ENCODE data around the gene AGAP1. TPM values are rescaled to one million over a fixed set of nuclear protein-coding genes. Genes with fewer than 3 reads are reported as not detected.
"Not testable (repeated sequence)": the region's sequence is repeated elsewhere in the genome, so short reads cannot be mapped to it uniquely, and the experiment has no call there.

The AGAP1 gene
- total and polyA plus RNA-seq, 2 donors = 1.7 to 3.0 TPM

DNA sequence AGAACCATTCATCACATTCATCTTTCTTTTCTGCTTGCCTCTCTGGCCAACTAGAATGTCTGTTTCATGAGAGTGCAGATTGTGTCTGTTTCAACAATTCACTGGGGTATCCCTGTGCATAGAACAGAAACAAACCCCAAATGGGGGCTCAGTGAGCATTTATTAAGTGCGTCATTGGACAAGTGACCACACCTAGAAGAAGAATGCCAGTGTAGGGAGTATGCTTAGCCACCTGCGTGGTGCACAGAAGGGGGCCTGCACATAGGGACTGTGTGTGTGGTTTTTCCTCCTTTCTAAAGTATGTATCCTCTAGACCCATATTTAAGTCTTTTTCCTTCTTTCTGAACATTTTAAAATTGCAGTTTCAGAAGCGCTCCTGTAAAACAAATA is 255.9 kb downstream of the AGAP1 start:
- 94% methylated on average over 3 of the region's 3 CpGs for WGBS
- H3K36me3 ChIP-seq (ENCODE audit: control insufficient read depth in 2 of 2, insufficient read depth in 2 of 2, low read length in 1 of 2) = no peaks in the 10 kb centered on the region

DNA sequence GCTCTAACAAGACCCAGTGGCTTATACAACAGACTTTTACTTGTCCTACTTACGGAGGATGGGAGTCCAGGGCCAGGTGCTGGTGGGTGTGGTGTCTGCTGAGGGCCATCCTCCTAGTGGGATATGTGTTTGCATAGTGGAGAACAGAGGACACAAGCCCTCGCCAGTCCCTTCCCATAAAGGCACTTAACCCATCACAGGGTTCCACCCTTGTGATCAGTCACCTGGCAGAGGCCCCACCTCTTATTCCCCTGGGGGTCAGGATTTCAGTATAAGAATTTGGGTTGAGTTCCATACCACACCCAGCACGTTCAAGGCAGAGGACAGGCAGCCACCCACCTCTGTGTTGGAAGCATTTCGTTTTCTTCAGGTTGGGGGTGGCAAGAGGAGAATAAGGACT is 259.0 kb downstream of the AGAP1 start:
- Histone ChIP-seq H3K4me1 (ENCODE audit: control insufficient read depth in 2 of 2, insufficient read depth in 2 of 2, low read length in 2 of 2) (no peaks in the 10 kb centered on the region), H3K27me3 (ENCODE audit: control insufficient read depth in 2 of 2, insufficient read depth in 1 of 2, low read length in 1 of 2) (no peaks in the 10 kb centered on the region), H3K9me3 (ENCODE audit: control insufficient read depth in 2 of 2, insufficient read depth in 1 of 2, low read length in 1 of 2) (no peaks in the 10 kb centered on the region), H3K36me3 (ENCODE audit: control insufficient read depth in 2 of 2, insufficient read depth in 2 of 2, low read length in 1 of 2) (no peaks in the 10 kb centered on the region), H3K4me3 (ENCODE audit: low read length in 2 of 2) (no peak overlapping the region), H3K27ac (ENCODE audit: low read depth in 1 of 2, low read length in 1 of 2) (no peak overlapping the region)
- 90% methylated on average over 4 of the region's 4 CpGs for WGBS
- DNase-seq (ENCODE audit: low read depth in 6 of 9, low spot score in 9 of 9) = no peak

More for the DNA sequence above, 255.9 kb downstream of the AGAP1 start:
- Histone ChIP-seq H3K27ac (ENCODE audit: low read depth in 1 of 2, low read length in 1 of 2) (no peak overlapping the region), H3K4me3 (ENCODE audit: low read length in 2 of 2) (no peak overlapping the region), H3K27me3 (ENCODE audit: control insufficient read depth in 2 of 2, insufficient read depth in 1 of 2, low read length in 1 of 2) (no peaks in the 10 kb centered on the region), H3K9me3 (ENCODE audit: control insufficient read depth in 2 of 2, insufficient read depth in 1 of 2, low read length in 1 of 2) (no peaks in the 10 kb centered on the region), H3K4me1 (ENCODE audit: control insufficient read depth in 2 of 2, insufficient read depth in 2 of 2, low read length in 2 of 2) (no peaks in the 10 kb centered on the region)
- no peak for DNase-seq (ENCODE audit: low read depth in 6 of 9, low spot score in 9 of 9)

DNA sequence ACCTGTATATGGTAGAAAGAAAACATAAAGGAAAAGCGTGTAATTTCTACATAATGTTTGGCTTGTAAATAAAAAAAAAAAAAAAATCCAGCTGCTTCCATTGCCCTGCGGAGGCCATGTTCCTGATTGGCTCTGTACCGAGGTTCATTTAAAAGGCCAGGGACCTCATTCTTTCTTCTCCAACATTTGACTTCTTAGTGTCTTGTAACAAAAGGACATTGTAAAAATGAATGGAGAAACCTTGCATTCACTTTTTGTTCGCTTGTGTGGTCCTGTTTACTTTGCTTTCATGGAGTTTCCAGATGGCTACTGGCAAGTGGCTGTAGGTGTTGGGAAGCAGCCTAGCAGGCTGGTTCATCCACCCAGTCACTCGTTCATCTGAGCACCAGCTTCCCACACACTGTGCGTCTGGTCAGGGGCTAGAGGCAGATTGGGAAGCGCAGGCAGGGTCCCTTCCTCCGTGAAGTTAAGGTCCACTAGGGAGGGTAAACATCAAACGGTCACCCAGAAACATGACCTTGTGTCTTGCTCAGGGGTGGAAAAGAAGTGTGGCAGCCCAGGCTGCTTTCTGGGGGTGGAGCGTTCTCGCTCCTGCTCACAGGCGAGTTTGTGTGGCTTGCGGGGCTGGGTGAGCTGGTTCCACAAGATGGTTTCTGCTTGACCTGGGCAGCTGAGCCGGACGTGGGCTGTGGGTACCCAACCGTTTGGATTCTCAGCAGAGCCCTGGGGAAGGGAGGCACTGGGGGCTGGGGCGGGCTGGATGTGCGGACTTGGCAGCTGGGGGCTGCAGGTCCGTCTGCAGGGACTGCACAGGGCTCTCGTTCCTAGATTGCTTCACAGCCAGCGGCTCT is 260.7 kb downstream of the AGAP1 start:
- 94% methylated on average over 21 of the region's 21 CpGs for WGBS
- H3K4me3 ChIP-seq (ENCODE audit: low read length in 2 of 2) = no peak overlapping the region
- no peaks in the 10 kb centered on the region for H3K4me1 ChIP-seq (ENCODE audit: control insufficient read depth in 2 of 2, insufficient read depth in 2 of 2, low read length in 2 of 2)
- no peak for DNase-seq (ENCODE audit: low read depth in 6 of 9, low spot score in 9 of 9)
- no peaks in the 10 kb centered on the region for H3K36me3 ChIP-seq (ENCODE audit: control insufficient read depth in 2 of 2, insufficient read depth in 2 of 2, low read length in 1 of 2)
- no peak overlapping the region for H3K27ac ChIP-seq (ENCODE audit: low read depth in 1 of 2, low read length in 1 of 2)
- no peaks in the 10 kb centered on the region for H3K27me3 ChIP-seq (ENCODE audit: control insufficient read depth in 2 of 2, insufficient read depth in 1 of 2, low read length in 1 of 2)
- H3K9me3 ChIP-seq (ENCODE audit: control insufficient read depth in 2 of 2, insufficient read depth in 1 of 2, low read length in 1 of 2) = no peaks in the 10 kb centered on the region

DNA sequence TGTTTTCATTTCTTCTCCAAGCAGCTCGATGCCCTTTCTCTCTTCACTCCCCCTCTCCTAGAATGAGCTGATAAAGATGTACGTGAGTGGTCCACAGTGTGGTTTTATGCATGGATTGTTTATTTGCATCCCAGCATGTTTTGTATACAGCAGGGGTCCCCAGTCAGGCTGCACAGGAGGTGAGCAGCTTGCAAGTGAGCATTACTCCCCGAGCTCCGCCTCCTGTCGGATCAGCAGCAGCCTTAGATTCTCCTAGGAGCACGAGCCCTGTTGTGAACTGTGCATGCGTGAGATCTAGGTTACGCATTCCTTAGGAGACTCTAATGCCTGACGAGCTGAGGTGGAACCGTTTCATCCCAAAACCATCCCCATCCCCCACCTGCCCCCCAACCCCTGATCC is 262.6 kb downstream of the AGAP1 start:
- Histone ChIP-seq H3K4me3 (ENCODE audit: low read length in 2 of 2) (no peak overlapping the region), H3K27me3 (ENCODE audit: control insufficient read depth in 2 of 2, insufficient read depth in 1 of 2, low read length in 1 of 2) (no peaks in the 10 kb centered on the region), H3K4me1 (ENCODE audit: control insufficient read depth in 2 of 2, insufficient read depth in 2 of 2, low read length in 2 of 2) (no peaks in the 10 kb centered on the region), H3K27ac (ENCODE audit: low read depth in 1 of 2, low read length in 1 of 2) (no peak overlapping the region), H3K36me3 (ENCODE audit: control insufficient read depth in 2 of 2, insufficient read depth in 2 of 2, low read length in 1 of 2) (no peaks in the 10 kb centered on the region), H3K9me3 (ENCODE audit: control insufficient read depth in 2 of 2, insufficient read depth in 1 of 2, low read length in 1 of 2) (no peaks in the 10 kb centered on the region)
- WGBS = 88% methylated on average over 10 of the region's 10 CpGs
- DNase-seq (ENCODE audit: low read depth in 6 of 9, low spot score in 9 of 9) = no peak

DNA sequence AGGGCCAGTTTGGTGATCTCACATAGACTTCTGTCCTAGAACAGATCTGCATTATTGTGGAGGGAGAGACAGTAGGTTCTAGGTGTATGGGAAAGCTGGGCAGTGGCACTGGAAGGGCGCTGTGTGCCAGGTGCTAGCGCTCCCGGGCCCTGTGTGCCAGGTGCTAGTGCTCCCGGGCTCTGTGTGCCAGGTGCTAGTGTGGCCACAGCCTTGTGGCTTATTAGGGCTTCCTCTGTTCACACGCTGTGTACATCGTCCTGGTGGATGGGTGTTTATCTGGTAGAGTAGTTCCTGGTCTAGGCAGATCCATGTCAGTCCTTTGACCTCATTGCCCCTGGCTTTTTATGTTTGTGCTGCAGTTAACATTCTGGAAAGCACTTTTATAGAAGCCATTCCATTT is 263.4 kb downstream of the AGAP1 start:
- H3K4me1 ChIP-seq (ENCODE audit: control insufficient read depth in 2 of 2, insufficient read depth in 2 of 2, low read length in 2 of 2) = no peaks in the 10 kb centered on the region
- no peak overlapping the region for H3K27ac ChIP-seq (ENCODE audit: low read depth in 1 of 2, low read length in 1 of 2)
- no peak overlapping the region for H3K4me3 ChIP-seq (ENCODE audit: low read length in 2 of 2)
- H3K9me3 ChIP-seq (ENCODE audit: control insufficient read depth in 2 of 2, insufficient read depth in 1 of 2, low read length in 1 of 2) = no peaks in the 10 kb centered on the region
- no peaks in the 10 kb centered on the region for H3K27me3 ChIP-seq (ENCODE audit: control insufficient read depth in 2 of 2, insufficient read depth in 1 of 2, low read length in 1 of 2)
- WGBS = 69% methylated on average over 6 of the region's 6 CpGs
- DNase-seq (ENCODE audit: low read depth in 6 of 9, low spot score in 9 of 9) = no peak
- no peaks in the 10 kb centered on the region for H3K36me3 ChIP-seq (ENCODE audit: control insufficient read depth in 2 of 2, insufficient read depth in 2 of 2, low read length in 1 of 2)

DNA sequence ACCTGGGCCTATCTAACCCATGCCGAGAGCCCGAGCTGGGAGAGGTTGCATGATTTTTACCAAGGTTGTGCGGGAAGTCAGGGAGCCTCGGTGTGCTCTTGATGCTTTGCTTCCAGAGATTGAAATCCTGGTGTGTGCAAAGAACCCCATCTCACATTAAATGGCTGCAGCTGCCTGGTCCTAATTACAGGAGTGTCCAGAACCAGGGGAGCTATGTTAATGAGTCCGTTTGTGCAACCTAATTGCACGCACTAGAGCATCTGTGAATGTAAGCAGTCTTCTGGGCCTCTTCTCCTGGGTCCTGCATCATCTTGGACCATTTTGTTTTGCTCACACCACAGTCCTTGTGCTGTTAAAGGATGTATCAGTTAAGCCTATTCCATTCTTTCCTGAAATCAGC is 263.8 kb downstream of the AGAP1 start:
- no peak overlapping the region for H3K27ac ChIP-seq (ENCODE audit: low read depth in 1 of 2, low read length in 1 of 2)
- DNase-seq (ENCODE audit: low read depth in 6 of 9, low spot score in 9 of 9) = no peak
- no peaks in the 10 kb centered on the region for H3K9me3 ChIP-seq (ENCODE audit: control insufficient read depth in 2 of 2, insufficient read depth in 1 of 2, low read length in 1 of 2)
- WGBS = 96% methylated on average over 6 of the region's 6 CpGs
- H3K27me3 ChIP-seq (ENCODE audit: control insufficient read depth in 2 of 2, insufficient read depth in 1 of 2, low read length in 1 of 2) = no peaks in the 10 kb centered on the region
- no peaks in the 10 kb centered on the region for H3K36me3 ChIP-seq (ENCODE audit: control insufficient read depth in 2 of 2, insufficient read depth in 2 of 2, low read length in 1 of 2)
- no peak overlapping the region for H3K4me3 ChIP-seq (ENCODE audit: low read length in 2 of 2)
- no peaks in the 10 kb centered on the region for H3K4me1 ChIP-seq (ENCODE audit: control insufficient read depth in 2 of 2, insufficient read depth in 2 of 2, low read length in 2 of 2)

DNA sequence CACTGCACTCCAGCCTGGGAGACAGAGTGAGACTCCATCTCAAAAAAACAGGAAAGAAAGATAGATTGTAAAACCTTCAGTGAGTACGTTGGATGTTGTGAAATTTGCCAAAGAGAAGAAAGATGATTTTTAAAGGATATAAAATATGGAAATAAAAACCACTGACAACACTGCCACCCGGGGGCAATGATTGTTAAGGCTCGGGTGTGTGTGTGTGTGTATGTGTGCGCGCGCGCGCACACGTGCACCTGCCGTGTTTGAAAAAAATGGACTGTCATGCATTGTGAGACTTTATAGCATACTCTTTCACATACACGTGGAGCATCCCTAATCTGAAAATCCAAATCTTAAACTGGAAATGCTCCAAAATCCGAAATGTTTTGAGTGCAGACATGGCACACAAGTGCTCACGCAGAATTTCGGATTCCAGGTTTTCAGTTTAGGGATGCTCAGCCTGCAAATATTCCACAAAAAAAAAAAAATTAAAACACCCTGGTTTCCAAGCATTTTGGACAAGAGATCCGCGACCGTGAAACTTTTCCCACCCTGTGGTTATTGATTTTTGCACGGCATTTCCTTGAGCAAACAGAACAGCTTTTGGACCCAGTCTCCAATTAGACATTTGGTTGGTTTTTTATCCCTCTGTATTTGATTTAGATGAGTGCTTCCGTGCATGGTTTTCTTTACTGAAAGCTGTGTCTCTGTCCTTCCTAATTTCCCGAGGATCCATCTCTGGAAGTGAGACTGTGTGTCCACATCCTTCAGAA is 269.2 kb downstream of the AGAP1 start:
- H3K9me3 ChIP-seq (ENCODE audit: control insufficient read depth in 2 of 2, insufficient read depth in 1 of 2, low read length in 1 of 2) = no peaks in the 10 kb centered on the region
- H3K36me3 ChIP-seq (ENCODE audit: control insufficient read depth in 2 of 2, insufficient read depth in 2 of 2, low read length in 1 of 2) = no peaks in the 10 kb centered on the region
- H3K27me3 ChIP-seq (ENCODE audit: control insufficient read depth in 2 of 2, insufficient read depth in 1 of 2, low read length in 1 of 2) = no peaks in the 10 kb centered on the region
- WGBS = 90% methylated on average over 20 of the region's 20 CpGs
- no peak for DNase-seq (ENCODE audit: low read depth in 6 of 9, low spot score in 9 of 9)
- H3K4me1 ChIP-seq (ENCODE audit: control insufficient read depth in 2 of 2, insufficient read depth in 2 of 2, low read length in 2 of 2) = no peaks in the 10 kb centered on the region
- H3K4me3 ChIP-seq (ENCODE audit: low read length in 2 of 2) = no peak overlapping the region
- no peak overlapping the region for H3K27ac ChIP-seq (ENCODE audit: low read depth in 1 of 2, low read length in 1 of 2)

DNA sequence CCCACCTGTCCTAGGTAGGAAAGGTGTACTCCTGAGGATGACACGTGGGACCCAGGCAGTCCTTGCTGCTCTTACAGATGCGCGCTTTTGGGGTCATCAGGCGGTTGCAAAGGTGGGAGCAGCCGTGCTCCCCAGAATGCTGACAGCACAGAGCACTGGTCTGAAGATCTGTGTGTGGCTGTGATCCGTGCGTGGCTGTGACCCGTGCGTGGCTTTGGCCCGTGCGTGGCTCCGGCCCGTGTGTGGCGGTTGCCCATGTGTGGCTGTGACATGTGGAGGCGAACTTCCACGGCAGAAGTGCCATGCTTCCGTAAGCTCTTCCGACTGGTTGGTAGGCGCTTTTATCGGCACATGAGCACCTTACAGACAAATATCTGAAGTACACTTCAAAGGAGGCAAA is 270.0 kb downstream of the AGAP1 start:
- no peaks in the 10 kb centered on the region for H3K36me3 ChIP-seq (ENCODE audit: control insufficient read depth in 2 of 2, insufficient read depth in 2 of 2, low read length in 1 of 2)
- 96% methylated on average over 20 of the region's 20 CpGs for WGBS
- H3K9me3 ChIP-seq (ENCODE audit: control insufficient read depth in 2 of 2, insufficient read depth in 1 of 2, low read length in 1 of 2) = no peaks in the 10 kb centered on the region
- H3K27me3 ChIP-seq (ENCODE audit: control insufficient read depth in 2 of 2, insufficient read depth in 1 of 2, low read length in 1 of 2) = no peaks in the 10 kb centered on the region
- no peak for DNase-seq (ENCODE audit: low read depth in 6 of 9, low spot score in 9 of 9)
- H3K4me1 ChIP-seq (ENCODE audit: control insufficient read depth in 2 of 2, insufficient read depth in 2 of 2, low read length in 2 of 2) = no peaks in the 10 kb centered on the region
- no peak overlapping the region for H3K27ac ChIP-seq (ENCODE audit: low read depth in 1 of 2, low read length in 1 of 2)
- no peak overlapping the region for H3K4me3 ChIP-seq (ENCODE audit: low read length in 2 of 2)

DNA sequence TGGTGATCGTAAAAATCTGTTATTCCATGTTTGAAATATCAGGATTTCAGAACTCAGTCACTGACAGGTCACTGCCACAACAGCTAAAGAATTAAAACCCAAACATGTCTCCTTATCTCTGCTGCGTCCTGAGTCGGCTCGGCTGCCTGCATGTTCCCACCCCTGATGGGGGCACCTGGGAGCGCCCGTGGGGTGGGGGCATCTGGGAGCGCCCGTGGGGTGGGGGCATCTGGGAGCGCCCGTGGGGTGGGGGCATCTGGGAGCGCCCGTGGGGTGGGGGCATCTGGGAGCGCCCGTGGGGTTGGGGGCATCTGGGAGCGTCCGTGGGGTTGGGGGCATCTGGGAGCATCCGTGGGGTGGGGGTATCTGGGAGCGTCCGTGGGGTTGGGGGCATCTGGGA is 270.6 kb downstream of the AGAP1 start:
- not testable (repeated sequence) for H3K9me3 ChIP-seq (ENCODE audit: control insufficient read depth in 2 of 2, insufficient read depth in 1 of 2, low read length in 1 of 2); H3K27ac ChIP-seq (ENCODE audit: low read depth in 1 of 2, low read length in 1 of 2); DNase-seq (ENCODE audit: low read depth in 6 of 9, low spot score in 9 of 9); H3K4me1 ChIP-seq (ENCODE audit: control insufficient read depth in 2 of 2, insufficient read depth in 2 of 2, low read length in 2 of 2); H3K27me3 ChIP-seq (ENCODE audit: control insufficient read depth in 2 of 2, insufficient read depth in 1 of 2, low read length in 1 of 2); H3K4me3 ChIP-seq (ENCODE audit: low read length in 2 of 2); H3K36me3 ChIP-seq (ENCODE audit: control insufficient read depth in 2 of 2, insufficient read depth in 2 of 2, low read length in 1 of 2)
- WGBS = 96% methylated on average over 19 of the region's 19 CpGs
